WERI-Rb-1 (cell line): ENCODE measurements around the gene FNDC3B.

Experiments used
- DNase-seq: peaks from one replicate; pipeline ENCODE4 v3.0.0-alpha.2; 2020
- H3K27ac ChIP-seq: fragments of 250-450 bp; sonication (Bioruptor Pico); 2 replicates; pipeline ENCODE4 v1.5.1; 2020; ENCODE audit warnings: mild to moderate bottlenecking, moderate library complexity
- H3K27me3 ChIP-seq: fragments of 250-450 bp; sonication (Bioruptor Pico); 2 replicates; pipeline ENCODE4 v1.5.1; 2021; ENCODE audit warnings: mild to moderate bottlenecking, low read depth, moderate library complexity; ENCODE audit not compliant: insufficient read depth, severe bottlenecking
- H3K36me3 ChIP-seq: fragments of 250-450 bp; sonication (Bioruptor Pico); 2 replicates; pipeline ENCODE4 v1.5.1; 2020; ENCODE audit warnings: mild to moderate bottlenecking, moderate library complexity
- H3K4me3 ChIP-seq: 2 replicates; pipeline ENCODE4 v1.5.1; 2011; ENCODE audit warnings: low read depth, mild to moderate bottlenecking, control low read depth, low read length
- H3K9me3 ChIP-seq: fragments of 250-450 bp; sonication (Bioruptor Pico); 2 replicates; pipeline ENCODE4 v1.5.1; 2021; ENCODE audit warnings: mild to moderate bottlenecking, moderate library complexity; ENCODE audit not compliant: severe bottlenecking
- CTCF ChIP-seq: IDR thresholded peaks from 2 replicates; pipeline ENCODE4 v1.5.1; 2011; ENCODE audit warnings: low read depth, mild to moderate bottlenecking, control low read depth, inconsistent platforms, low read length

Gene FNDC3B

GRCh38 chr3:172245241-172245640 lies 205.9 kb downstream of the FNDC3B start:
- Histone ChIP-seq H3K36me3 (no peaks in the 10 kb centered on the region), H3K9me3 (peaks cover 3% of the 10 kb centered on the region), H3K27ac (no peak overlapping the region), H3K27me3 (no peaks in the 10 kb centered on the region), H3K4me3 (no peak overlapping the region)
- no peak for DNase-seq
- TF ChIP-seq CTCF: no peak

GRCh38 chr3:172246107-172246844 lies 206.9 kb downstream of the FNDC3B start:
- H3K36me3 ChIP-seq: 0 out of 2 replicates have a peak, but pooled peaks cover under 1% of the 10 kb centered on the region
- no peak overlapping the region for H3K4me3 ChIP-seq
- TF ChIP-seq CTCF: no peak
- H3K27me3 ChIP-seq: no peaks in the 10 kb centered on the region
- H3K9me3 ChIP-seq: peaks cover 3% of the 10 kb centered on the region
- no peak overlapping the region for H3K27ac ChIP-seq
- DNase-seq: no peak

GRCh38 chr3:172247525-172248274 lies 208.3 kb downstream of the FNDC3B start:
- no peak overlapping the region for H3K4me3 ChIP-seq
- H3K36me3 ChIP-seq: 0 out of 2 replicates have a peak, but pooled peaks cover 3% of the 10 kb centered on the region
- DNase-seq: no peak
- H3K27me3 ChIP-seq: no peaks in the 10 kb centered on the region
- H3K9me3 ChIP-seq: peaks cover 3% of the 10 kb centered on the region
- H3K27ac ChIP-seq: no peak overlapping the region
- TF ChIP-seq CTCF: no peak

- no peaks in the 10 kb centered on the region for H3K9me3 ChIP-seq
- H3K27ac ChIP-seq: no peak overlapping the region
- no peak for TF ChIP-seq CTCF
- H3K36me3 ChIP-seq: 0 out of 2 replicates have a peak, but pooled peaks cover 3% of the 10 kb centered on the region
- no peak for DNase-seq
- H3K27me3 ChIP-seq: no peaks in the 10 kb centered on the region
- no peak overlapping the region for H3K4me3 ChIP-seq
Observed at GRCh38 chr3:172249039-172249438, 209.7 kb downstream of the FNDC3B start.

GRCh38 chr3:172251211-172251610 lies 211.8 kb downstream of the FNDC3B start:
- Histone ChIP-seq H3K36me3 (peaks cover 3% of the 10 kb centered on the region; the same call in 1 of the 2 replicates), H3K9me3 (no peaks in the 10 kb centered on the region), H3K27me3 (no peaks in the 10 kb centered on the region), H3K4me3 (no peak overlapping the region), H3K27ac (no peak overlapping the region)
- DNase-seq: no peak
- TF ChIP-seq CTCF: no peak
